Spinal cord (tissue), 10 donors: ENCODE data around the gene TMEM87A. TPM values are rescaled to one million over a fixed set of nuclear protein-coding genes. Genes with fewer than 3 reads are reported as not detected.

Experiments used
- DNase-seq, 6 donors: peaks; one replicate each; pipeline versions ENCODE4 v3.0.0 to v3.0.0-alpha.2; 2013 to 2015; ENCODE audit warnings: low spot score in 6 of 6, low read depth in 4 of 6
- H3K27ac ChIP-seq: one replicate; pipeline ENCODE4 v1.5.1; 2013; ENCODE audit warnings: low read depth, low read length, control low read depth
- H3K27me3 ChIP-seq: one replicate; pipeline ENCODE4 v1.6.1; 2013; ENCODE audit warnings: low read length; ENCODE audit not compliant: control insufficient read depth, insufficient read depth
- H3K36me3 ChIP-seq: one replicate; pipeline ENCODE4 v1.6.1; 2013; ENCODE audit warnings: low read length; ENCODE audit not compliant: control insufficient read depth, insufficient read depth
- H3K4me1 ChIP-seq: one replicate; pipeline ENCODE4 v1.6.1; 2013; ENCODE audit warnings: low read length; ENCODE audit not compliant: control insufficient read depth, insufficient read depth
- H3K4me3 ChIP-seq: one replicate; pipeline ENCODE4 v1.5.1; 2013; ENCODE audit warnings: low read depth, low read length, control low read depth
- H3K9me3 ChIP-seq: one replicate; pipeline ENCODE4 v1.6.1; 2013; ENCODE audit warnings: low read length; ENCODE audit not compliant: control insufficient read depth, insufficient read depth
- WGBS: methylation state at CpG from one replicate; pipeline ENCODE4 v1.1.5; 2013; ENCODE audit warnings: missing lambda C conversion rate; ENCODE audit not compliant: insufficient coverage; 5-methylcytosine and 5-hydroxymethylcytosine counted together
- polyA plus RNA-seq, 2 donors: library from polyadenylated mRNA; unstranded; fragments of 120-200 nt; gene quantifications; one replicate each; pipeline ENCODE4 v1.2.1, GENCODE V29; 2013; ENCODE audit not compliant: insufficient read length in 2 of 2
- total RNA-seq, 2 donors: library from RNA; depleted of rRNA in 1 of 2; stranded (reverse); fragments of 120-200 nt in 1 of 2; fragments of >200 nt in 1 of 2; gene quantifications; one replicate each; pipeline versions ENCODE4 v1.2.3 to v1.2.4, GENCODE V29; 2013 to 2014
- donor health status: healthy.

Gene TMEM87A
- total and polyA plus RNA-seq, 4 donors, result 52.6 to 95.1 (median 58.1) TPM

DNA sequence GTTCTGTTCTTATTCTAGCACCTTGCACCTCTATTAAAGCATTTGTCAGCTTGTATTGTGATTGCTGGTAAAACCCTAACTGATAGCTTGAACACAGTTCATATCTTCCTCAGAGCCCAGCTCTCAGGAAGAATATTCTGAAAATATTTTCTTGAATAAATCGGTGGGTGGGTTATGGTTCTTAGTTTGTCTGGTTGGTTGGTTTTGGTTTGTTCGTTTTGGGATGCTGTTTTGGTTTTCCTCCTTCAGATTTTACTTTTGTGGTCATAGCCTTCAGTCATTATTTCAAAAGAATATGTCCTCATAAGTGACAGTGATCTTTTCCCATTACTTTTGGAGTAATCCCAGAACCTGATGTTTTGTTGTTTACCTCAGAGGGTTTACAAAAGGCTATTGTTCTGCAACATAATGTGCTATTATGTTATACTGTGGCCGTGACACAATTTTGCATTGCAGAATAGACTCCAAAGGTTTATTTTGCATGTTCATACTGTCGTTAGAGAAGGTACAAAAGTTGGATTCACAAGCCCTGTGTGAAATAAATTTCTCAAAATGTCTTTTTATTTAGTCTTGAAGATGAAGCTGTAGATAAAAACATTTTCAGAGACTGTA is 2.7 kb upstream of the TMEM87A start:
- H3K27ac ChIP-seq, result peak overlapping the region; percentile 63
- WGBS, result 25% methylated on average over 1 of the region's 4 CpGs

DNA sequence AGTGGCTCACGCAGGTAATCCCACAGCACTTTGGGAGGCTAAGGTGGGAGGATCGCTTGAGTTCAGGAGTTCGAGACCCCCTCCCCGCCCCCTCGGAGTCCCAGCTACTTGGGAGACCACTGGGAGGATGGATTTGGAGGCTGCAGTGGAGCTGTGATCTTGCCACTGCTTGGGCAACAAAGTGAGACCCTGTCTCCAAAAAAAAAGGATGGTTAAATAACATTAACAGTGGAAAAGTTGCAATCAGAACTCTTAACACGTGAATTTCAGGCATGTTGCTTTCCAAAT is 1.4 kb upstream of the TMEM87A start:
- Histone ChIP-seq H3K4me3 (peak overlapping the region; percentile 82), H3K9me3 (no peaks in the 10 kb centered on the region), H3K4me1 (peaks cover 11% of the 10 kb centered on the region), H3K27ac (peak overlapping the region; percentile 98), H3K27me3 (no peaks in the 10 kb centered on the region), H3K36me3 (peaks cover 5% of the 10 kb centered on the region)
- WGBS, result 86% methylated on average over 5 of the region's 6 CpGs
- no peak for DNase-seq

More for the DNA sequence above, 2.7 kb upstream of the TMEM87A start:
- no peaks in the 10 kb centered on the region for H3K27me3 ChIP-seq
- no peak overlapping the region for H3K4me3 ChIP-seq
- H3K9me3 ChIP-seq, result no peaks in the 10 kb centered on the region
- H3K36me3 ChIP-seq, result peaks cover 3% of the 10 kb centered on the region
- no peak for DNase-seq
- H3K4me1 ChIP-seq, result peaks cover 11% of the 10 kb centered on the region

DNA sequence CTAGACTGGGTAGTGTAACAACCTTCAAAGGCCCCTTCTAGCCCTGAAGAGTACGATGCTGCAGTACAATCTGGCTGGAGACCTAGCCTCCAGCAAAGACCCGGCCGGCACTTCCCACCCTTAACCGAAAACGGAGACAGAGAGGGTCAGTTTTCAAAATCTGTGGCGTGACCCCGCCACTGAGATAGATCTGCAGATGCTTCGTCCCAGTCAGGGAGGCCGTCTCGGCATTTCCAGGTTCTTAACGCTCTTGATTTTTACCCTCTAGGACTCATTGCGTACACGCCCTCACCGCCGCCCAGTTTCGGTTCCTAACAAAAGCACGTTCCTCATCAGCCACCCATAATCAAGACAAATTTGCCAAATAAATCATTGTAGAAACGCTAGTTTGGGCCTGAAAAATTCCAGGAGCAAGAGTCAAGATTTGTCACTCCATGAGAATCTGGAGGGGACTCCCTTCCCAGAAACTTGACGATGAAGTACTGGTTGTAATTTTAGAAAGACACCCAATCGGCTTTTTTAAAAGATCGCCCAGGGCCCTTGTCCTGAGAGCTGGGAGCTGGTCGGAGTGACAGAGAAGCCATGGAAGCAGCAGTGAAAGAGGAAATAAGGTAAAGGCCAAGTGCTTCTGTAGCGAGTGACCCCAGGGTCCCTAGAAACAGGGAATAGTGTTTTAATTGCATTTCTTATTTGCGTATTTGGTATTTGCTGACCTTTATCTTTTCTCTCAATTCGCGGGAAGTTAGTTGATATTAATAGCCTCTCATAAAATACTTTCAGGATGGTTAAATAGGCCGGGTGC is 868 bp upstream of the TMEM87A start:
- H3K4me3 ChIP-seq, result peak overlapping the region; percentile 82
- WGBS, result 7% methylated on average over 22 of the region's 27 CpGs
- peaks cover 5% of the 10 kb centered on the region for H3K36me3 ChIP-seq
- no peaks in the 10 kb centered on the region for H3K9me3 ChIP-seq
- peak overlapping the region; percentile 98 for H3K27ac ChIP-seq
- peaks cover 11% of the 10 kb centered on the region for H3K4me1 ChIP-seq
- peak in 4 of 6 donors; percentile 13 to 60 (median 38) for DNase-seq
- H3K27me3 ChIP-seq, result no peaks in the 10 kb centered on the region

DNA sequence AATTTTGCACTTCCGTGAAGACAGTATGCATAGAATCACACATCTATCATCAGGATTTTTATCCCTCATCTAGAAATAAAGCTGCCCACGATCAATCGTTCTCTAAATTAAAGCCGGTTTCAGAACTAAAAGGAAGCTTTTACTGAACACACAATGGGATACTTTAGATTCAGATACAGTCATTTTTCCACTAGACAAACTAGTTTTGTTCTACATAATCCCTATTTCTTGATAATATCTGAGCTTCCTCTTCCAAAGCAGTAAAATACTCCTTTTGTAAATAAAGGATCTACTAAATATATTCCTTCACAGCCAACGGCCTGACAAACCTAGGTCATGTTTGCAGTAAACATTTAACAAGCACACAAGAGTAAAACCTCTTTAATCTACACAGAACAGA is 2.2 kb downstream of the TMEM87A start:
- 61% methylated on average over 5 of the region's 5 CpGs for whole genome bisulfite sequencing
- H3K4me3 ChIP-seq, result no peak overlapping the region
- peaks cover 6% of the 10 kb centered on the region for H3K36me3 ChIP-seq
- H3K27me3 ChIP-seq, result no peaks in the 10 kb centered on the region
- H3K27ac ChIP-seq, result no peak overlapping the region
- no peaks in the 10 kb centered on the region for H3K9me3 ChIP-seq
- H3K4me1 ChIP-seq, result peaks cover 11% of the 10 kb centered on the region
- DNase-seq, result no peak

DNA sequence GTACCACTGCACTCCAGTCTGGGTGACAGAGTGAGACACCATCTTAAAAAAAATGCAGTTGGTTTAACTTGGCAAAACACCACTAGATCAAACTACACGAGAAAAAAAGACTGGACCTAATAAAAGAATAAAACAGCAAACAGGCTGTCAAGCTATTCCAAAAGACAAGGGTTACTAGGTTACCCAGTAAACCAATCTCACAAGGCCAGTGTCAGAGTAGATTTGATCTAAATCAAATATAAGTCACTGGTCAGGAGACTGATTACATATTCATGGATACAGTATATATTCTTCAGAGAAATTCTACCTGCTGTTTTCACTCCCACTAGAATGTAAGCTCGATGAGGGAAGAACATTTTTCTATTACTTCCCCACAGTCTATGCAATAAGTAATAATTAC is 2.7 kb downstream of the TMEM87A start:
- H3K27ac ChIP-seq, result no peak overlapping the region
- DNase-seq, result no peak
- H3K36me3 ChIP-seq, result peaks cover 6% of the 10 kb centered on the region
- H3K4me1 ChIP-seq, result peaks cover 11% of the 10 kb centered on the region
- no peaks in the 10 kb centered on the region for H3K27me3 ChIP-seq
- no peaks in the 10 kb centered on the region for H3K9me3 ChIP-seq
- no peak overlapping the region for H3K4me3 ChIP-seq
- no CpG with 5 or more reads among the region's 2 CpGs for WGBS

DNA sequence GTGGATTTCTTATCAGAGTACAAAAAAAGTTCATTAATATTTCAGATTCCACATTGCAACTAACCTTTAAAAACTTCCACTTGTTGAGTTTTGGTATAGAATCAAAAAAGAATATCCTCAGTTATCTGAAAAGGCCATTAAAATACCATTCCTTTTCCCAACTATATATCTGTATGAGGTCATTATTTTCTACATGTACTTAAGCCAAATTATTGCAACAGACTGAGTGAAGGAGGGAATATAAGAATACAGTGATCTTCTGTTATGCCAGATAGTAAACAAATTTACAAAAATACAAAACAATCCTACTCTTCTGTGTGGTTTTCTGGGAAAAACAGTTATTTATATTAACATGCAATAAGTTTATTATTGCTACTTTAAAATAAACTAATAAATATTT is 5.9 kb downstream of the TMEM87A start:
- no peak for DNase-seq
- H3K9me3 ChIP-seq, result no peaks in the 10 kb centered on the region
- H3K27me3 ChIP-seq, result no peaks in the 10 kb centered on the region
- H3K27ac ChIP-seq, result no peak overlapping the region
- H3K4me3 ChIP-seq, result no peak overlapping the region
- no peaks in the 10 kb centered on the region for H3K4me1 ChIP-seq
- peaks cover 15% of the 10 kb centered on the region for H3K36me3 ChIP-seq

DNA sequence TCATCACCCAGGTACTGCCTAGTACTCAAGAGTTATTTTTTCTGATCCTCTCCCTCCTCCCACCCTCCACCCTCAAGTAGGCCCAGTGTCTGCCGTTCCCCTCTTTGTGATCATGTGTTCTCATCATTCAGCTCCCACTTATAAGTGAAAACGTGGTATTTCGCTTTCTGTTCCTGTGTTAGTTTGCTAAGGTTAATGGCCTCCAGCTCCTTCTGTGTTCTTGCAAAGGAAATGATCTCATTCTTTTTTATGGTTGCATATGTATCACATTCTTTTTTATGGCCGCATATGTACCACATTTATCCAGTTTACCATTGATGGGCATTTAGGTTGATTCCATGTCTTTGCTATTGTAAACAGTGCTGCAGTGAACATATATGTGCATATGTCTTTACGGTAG is 8.4 kb downstream of the TMEM87A start:
- H3K27me3 ChIP-seq, result no peaks in the 10 kb centered on the region
- H3K9me3 ChIP-seq, result no peaks in the 10 kb centered on the region
- H3K36me3 ChIP-seq, result peaks cover 24% of the 10 kb centered on the region
- no peaks in the 10 kb centered on the region for H3K4me1 ChIP-seq
- H3K27ac ChIP-seq, result no peak overlapping the region
- no peak overlapping the region for H3K4me3 ChIP-seq
- DNase-seq, result no peak
- WGBS, result no CpG with 5 or more reads among the region's 5 CpGs

DNA sequence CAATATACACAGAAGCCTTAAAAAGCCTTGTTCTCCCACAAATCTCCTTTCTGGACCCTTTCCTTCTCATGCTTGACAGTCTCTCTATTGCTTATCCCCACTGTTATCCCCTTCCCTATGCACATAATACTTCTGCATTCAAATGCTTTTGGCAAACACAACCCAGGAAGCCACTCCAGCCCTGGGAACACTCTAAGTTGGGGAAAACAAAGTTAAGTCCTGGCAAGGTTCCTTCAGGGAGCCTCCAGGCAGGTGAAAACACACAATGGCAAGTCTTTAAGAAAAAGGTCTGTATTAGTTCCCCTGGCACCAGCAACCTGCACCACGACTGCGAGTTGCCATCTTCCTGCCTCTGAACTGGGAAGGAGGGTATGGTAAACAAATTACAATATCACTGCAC is 19.9 kb downstream of the TMEM87A start:
- no peak for DNase-seq
- no CpG with 5 or more reads among the region's 2 CpGs for WGBS
- no peaks in the 10 kb centered on the region for H3K27me3 ChIP-seq
- no peaks in the 10 kb centered on the region for H3K4me1 ChIP-seq
- H3K36me3 ChIP-seq, result peaks cover 18% of the 10 kb centered on the region
- H3K27ac ChIP-seq, result no peak overlapping the region
- no peaks in the 10 kb centered on the region for H3K9me3 ChIP-seq
- no peak overlapping the region for H3K4me3 ChIP-seq

DNA sequence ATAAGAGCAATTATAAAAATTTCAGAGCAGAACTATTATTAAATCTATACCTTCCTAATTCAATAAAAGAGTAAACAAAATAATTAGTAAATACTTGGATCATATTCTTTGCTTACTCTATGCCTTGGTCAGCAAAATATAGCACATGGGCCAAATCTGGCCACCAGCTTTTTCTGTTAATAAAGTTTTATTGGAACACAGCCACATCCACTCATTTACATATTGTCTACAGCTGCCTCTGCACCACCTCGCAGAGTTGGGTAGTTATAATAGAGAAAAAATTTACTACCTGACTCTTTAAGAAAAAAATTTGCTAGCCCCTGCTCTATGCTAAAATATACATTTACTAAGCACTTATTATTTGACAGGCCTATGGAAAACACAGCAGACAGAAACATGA is 32.4 kb downstream of the TMEM87A start:
- Histone ChIP-seq H3K27me3 (no peaks in the 10 kb centered on the region), H3K4me3 (no peak overlapping the region), H3K36me3 (peaks cover 17% of the 10 kb centered on the region), H3K9me3 (no peaks in the 10 kb centered on the region), H3K4me1 (no peaks in the 10 kb centered on the region), H3K27ac (no peak overlapping the region)
- DNase-seq, result no peak
- WGBS, result no CpG with 5 or more reads among the region's 1 CpG

DNA sequence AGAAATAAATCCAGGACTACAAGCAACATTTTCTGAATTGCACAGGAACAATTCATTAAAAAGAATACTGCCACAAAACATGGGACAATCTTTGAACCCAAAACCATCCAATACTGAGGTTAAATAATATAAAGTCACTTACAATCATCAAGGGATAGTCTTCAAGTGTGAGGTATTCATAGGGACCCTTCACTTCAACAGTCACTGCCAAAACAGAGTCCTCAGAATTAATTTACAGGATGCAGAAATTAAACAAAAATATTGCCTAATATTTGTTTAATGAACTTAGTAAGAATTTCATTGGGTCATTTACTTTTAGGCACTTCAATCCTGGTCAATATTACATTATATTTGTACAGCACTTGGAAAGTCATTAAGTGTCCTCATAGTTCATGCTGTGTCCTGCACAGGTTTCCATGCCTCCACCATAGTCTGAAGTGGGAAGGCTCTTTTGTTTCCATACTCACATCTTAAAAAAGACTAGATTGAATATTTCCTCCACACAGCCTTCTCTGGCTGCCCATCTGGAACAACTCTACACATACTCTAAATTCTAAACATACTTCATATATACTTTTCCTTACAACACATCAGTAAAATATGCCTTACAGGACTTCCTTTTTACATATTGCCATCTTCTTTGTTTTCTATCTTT is 33.6 kb downstream of the TMEM87A start:
- Histone ChIP-seq H3K9me3 (no peaks in the 10 kb centered on the region), H3K27me3 (no peaks in the 10 kb centered on the region), H3K4me3 (no peak overlapping the region), H3K4me1 (no peaks in the 10 kb centered on the region), H3K27ac (no peak overlapping the region), H3K36me3 (peaks cover 21% of the 10 kb centered on the region)
- DNase-seq, result no peak
